ENCODE results near the gene SYT14. TPM values are rescaled to one million over a fixed set of nuclear protein-coding genes. Genes with fewer than 3 reads are reported as not detected.

Gene SYT14
- total RNA-seq, 1 experiment from 2014 or later, result 10.3 TPM

- peaks cover 0 to 4% of the 10 kb centered on the region in 2 experiments; a peak in 1 of 4 replicates for H3K4me1 Mint-ChIP-seq
- Histone ChIP-seq H2BK5ac (ENCODE audit: insufficient read length, low read length) (no peak overlapping the region), H2BK15ac (ENCODE audit: low read depth, low read length) (no peak overlapping the region), H3K27me3 (ENCODE audit: insufficient read depth, low read length) (no peaks in the 10 kb centered on the region), H4K8ac (replicated peaks; ENCODE audit: insufficient read length, low read depth, low read length) (no peak overlapping the region), H2AK5ac (ENCODE audit: insufficient read length, low read length) (no peak overlapping the region), H3K14ac (ENCODE audit: insufficient read depth, low read length) (no peak overlapping the region), H3T11ph (ENCODE audit: low read length) (no peak overlapping the region), H3K4me2 (ENCODE audit: insufficient read depth, insufficient read length, low read length) (no peak overlapping the region), H3K27ac (ENCODE audit: insufficient read length, low read depth, low read length) (no peak overlapping the region), H3K4me1 (ENCODE audit: insufficient read depth, low read length) (no peaks in the 10 kb centered on the region), H3K9me3 (ENCODE audit: control insufficient read depth, low read depth, low read length) (no peaks in the 10 kb centered on the region), H4K5ac (ENCODE audit: insufficient read length, low read depth, low read length) (no peak overlapping the region), H2BK20ac (ENCODE audit: low read depth, low read length, poor library complexity, severe bottlenecking) (no peak overlapping the region), H3K23me2 (ENCODE audit: insufficient read length, low read depth, low read length, poor library complexity, severe bottlenecking) (no peaks in the 10 kb centered on the region), H2AFZ (ENCODE audit: low read length) (no peak overlapping the region), H4K20me1 (ENCODE audit: control insufficient read depth, insufficient read depth, insufficient read length) (no peaks in the 10 kb centered on the region), H3K56ac (ENCODE audit: insufficient read length, low read depth, low read length) (no peak overlapping the region), H3K18ac (ENCODE audit: insufficient read length, low read depth, low read length) (no peak overlapping the region), H3K4ac (ENCODE audit: low read depth, low read length) (no peak overlapping the region), H3K9ac (ENCODE audit: extremely low read depth, insufficient read length, low read length) (no peak overlapping the region), H4K91ac (ENCODE audit: insufficient read length, low read depth, low read length) (no peak overlapping the region), H2BK120ac (ENCODE audit: low read depth, low read length, poor library complexity, severe bottlenecking) (no peak overlapping the region), H2BK12ac (ENCODE audit: insufficient read length, low read depth, low read length) (no peak overlapping the region), H3K79me2 (ENCODE audit: insufficient read depth, low read length) (no peaks in the 10 kb centered on the region), H3K79me1 (ENCODE audit: insufficient read depth, low read depth, low read length, poor library complexity, severe bottlenecking) (no peaks in the 10 kb centered on the region), H3K23ac (ENCODE audit: insufficient read length, low read depth, low read length) (no peak overlapping the region)
- WGBS (ENCODE audit: extremely low coverage, insufficient read length, low lambda C conversion rate), result no CpG with 5 or more reads among the region's 1 CpG
- DNase-seq, result no peak
- H3K36me3 Mint-ChIP-seq (ENCODE audit: insufficient read depth in 1 of 3, low read depth in 3 of 3), result peaks cover 9 to 27% (median 10%) of the 10 kb centered on the region in 3 experiments; a peak in 6 of 7 replicates
- H3K9me3 Mint-ChIP-seq, result peaks cover 3 to 11% of the 10 kb centered on the region in 2 experiments; a peak in 3 of 5 replicates
- H3K4me3 Mint-ChIP-seq, result no peak overlapping the region
- TF ChIP-seq CTCF (conservative IDR thresholded peaks at IDR 0.05), result no peak
- H3K27ac Mint-ChIP-seq, result no peak overlapping the region
- no peaks in the 10 kb centered on the region for H3K27me3 Mint-ChIP-seq (ENCODE audit: low read depth)
These were observed 93.5 kb downstream of the SYT14 start for GRCh38 chr1:210031473-210031872.
